ENCODE measurements around the gene GAS5. TPM values are rescaled to one million over a fixed set of nuclear protein-coding genes. Genes with fewer than 3 reads are reported as not detected.

GAS5 gene
- total and polyA plus RNA-seq, 2 experiments from 2014 or later: 979 to 992 TPM

GRCh38 chr1:173893611-173894010 is 25.8 kb upstream of the GAS5 start (continued):
- TF ChIP-seq, protein P1, sequence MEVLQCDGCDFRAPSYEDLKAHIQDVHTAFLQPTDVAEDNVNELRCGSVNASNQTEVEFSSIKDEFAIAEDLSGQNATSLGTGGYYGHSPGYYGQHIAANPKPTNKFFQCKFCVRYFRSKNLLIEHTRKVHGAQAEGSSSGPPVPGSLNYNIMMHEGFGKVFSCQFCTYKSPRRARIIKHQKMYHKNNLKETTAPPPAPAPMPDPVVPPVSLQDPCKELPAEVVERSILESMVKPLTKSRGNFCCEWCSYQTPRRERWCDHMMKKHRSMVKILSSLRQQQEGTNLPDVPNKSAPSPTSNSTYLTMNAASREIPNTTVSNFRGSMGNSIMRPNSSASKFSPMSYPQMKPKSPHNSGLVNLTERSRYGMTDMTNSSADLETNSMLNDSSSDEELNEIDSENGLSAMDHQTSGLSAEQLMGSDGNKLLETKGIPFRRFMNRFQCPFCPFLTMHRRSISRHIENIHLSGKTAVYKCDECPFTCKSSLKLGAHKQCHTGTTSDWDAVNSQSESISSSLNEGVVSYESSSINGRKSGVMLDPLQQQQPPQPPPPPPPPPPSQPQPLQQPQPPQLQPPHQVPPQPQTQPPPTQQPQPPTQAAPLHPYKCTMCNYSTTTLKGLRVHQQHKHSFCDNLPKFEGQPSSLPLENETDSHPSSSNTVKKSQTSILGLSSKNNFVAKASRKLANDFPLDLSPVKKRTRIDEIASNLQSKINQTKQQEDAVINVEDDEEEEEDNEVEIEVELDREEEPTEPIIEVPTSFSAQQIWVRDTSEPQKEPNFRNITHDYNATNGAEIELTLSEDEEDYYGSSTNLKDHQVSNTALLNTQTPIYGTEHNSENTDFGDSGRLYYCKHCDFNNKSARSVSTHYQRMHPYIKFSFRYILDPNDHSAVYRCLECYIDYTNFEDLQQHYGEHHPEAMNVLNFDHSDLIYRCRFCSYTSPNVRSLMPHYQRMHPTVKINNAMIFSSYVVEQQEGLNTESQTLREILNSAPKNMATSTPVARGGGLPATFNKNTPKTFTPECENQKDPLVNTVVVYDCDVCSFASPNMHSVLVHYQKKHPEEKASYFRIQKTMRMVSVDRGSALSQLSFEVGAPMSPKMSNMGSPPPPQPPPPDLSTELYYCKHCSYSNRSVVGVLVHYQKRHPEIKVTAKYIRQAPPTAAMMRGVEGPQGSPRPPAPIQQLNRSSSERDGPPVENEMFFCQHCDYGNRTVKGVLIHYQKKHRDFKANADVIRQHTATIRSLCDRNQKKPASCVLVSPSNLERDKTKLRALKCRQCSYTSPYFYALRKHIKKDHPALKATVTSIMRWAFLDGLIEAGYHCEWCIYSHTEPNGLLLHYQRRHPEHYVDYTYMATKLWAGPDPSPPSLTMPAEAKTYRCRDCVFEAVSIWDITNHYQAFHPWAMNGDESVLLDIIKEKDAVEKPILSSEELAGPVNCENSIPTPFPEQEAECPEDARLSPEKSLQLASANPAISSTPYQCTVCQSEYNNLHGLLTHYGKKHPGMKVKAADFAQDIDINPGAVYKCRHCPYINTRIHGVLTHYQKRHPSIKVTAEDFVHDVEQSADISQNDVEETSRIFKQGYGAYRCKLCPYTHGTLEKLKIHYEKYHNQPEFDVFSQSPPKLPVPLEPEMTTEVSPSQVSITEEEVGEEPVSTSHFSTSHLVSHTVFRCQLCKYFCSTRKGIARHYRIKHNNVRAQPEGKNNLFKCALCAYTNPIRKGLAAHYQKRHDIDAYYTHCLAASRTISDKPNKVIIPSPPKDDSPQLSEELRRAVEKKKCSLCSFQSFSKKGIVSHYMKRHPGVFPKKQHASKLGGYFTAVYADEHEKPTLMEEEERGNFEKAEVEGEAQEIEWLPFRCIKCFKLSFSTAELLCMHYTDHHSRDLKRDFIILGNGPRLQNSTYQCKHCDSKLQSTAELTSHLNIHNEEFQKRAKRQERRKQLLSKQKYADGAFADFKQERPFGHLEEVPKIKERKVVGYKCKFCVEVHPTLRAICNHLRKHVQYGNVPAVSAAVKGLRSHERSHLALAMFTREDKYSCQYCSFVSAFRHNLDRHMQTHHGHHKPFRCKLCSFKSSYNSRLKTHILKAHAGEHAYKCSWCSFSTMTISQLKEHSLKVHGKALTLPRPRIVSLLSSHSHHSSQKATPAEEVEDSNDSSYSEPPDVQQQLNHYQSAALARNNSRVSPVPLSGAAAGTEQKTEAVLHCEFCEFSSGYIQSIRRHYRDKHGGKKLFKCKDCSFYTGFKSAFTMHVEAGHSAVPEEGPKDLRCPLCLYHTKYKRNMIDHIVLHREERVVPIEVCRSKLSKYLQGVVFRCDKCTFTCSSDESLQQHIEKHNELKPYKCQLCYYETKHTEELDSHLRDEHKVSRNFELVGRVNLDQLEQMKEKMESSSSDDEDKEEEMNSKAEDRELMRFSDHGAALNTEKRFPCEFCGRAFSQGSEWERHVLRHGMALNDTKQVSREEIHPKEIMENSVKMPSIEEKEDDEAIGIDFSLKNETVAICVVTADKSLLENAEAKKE (CRISPR knock-in tag; IDR thresholded peaks at IDR 0.05): no peak

DNA sequence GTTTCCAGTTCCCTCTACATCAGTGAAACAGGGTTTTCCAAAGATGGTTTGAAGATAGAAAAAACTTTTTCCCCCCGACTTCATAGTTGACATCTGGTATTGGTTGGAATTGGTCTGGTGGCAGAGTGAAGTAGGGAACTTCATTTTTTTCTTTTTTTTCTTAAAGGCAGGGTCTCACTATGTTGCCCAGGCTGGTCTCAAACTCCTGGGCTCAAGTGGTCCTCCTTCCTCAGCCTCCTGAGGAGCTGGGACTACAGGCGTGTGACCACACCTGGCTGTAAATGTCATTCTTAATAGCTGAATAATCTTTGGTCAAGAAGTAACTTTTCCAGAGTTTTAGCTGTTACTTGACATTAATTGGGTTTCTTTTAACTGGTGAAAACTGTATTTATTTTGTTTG is 22.1 kb upstream of the GAS5 start:
- H3K27me3 ChIP-seq (ENCODE audit: insufficient read depth): no peaks in the 10 kb centered on the region
- no peaks in the 10 kb centered on the region for H3F3A ChIP-seq (replicated peaks; ENCODE audit: low read depth)
- H3K4me3 ChIP-seq: no peak overlapping the region
- H4K20me1 ChIP-seq (replicated peaks; ENCODE audit: insufficient read depth): no peaks in the 10 kb centered on the region
- H3K79me2 ChIP-seq (replicated peaks; ENCODE audit: insufficient read depth): peaks cover 28% of the 10 kb centered on the region
- H3K36me3 ChIP-seq (ENCODE audit: insufficient read depth): no peaks in the 10 kb centered on the region
- no peaks in the 10 kb centered on the region for H3K9me2 ChIP-seq (ENCODE audit: insufficient read depth)
- Mint-ChIP-seq H3K27ac (no peak overlapping the region), H3K9me3 (no peaks in the 10 kb centered on the region), H3K36me3 (ENCODE audit: low read depth) (peaks cover 18% of the 10 kb centered on the region), H3K4me3 (no peak overlapping the region), H3K4me1 (peaks cover 52% of the 10 kb centered on the region), H3K27me3 (ENCODE audit: insufficient read depth, low read depth, poor library complexity) (no peaks in the 10 kb centered on the region)
- no peak overlapping the region for H2AFZ ChIP-seq
- H3K27ac ChIP-seq (ENCODE audit: low read depth): no peak overlapping the region
- DNase-seq (ENCODE audit: low spot score) (no peak), ATAC-seq (no peak)
- no peak overlapping the region; the same call in 1 of the 2 replicates for H3K4me2 ChIP-seq
- H3K4me1 ChIP-seq (ENCODE audit: insufficient read depth): peaks cover 43% of the 10 kb centered on the region
- no peak for TF ChIP-seq NANOG (IDR thresholded peaks at IDR 0.05; ENCODE audit: borderline replicate concordance)
- TF ChIP-seq CREB1 (CRISPR knock-in tag; IDR thresholded peaks at IDR 0.05; ENCODE audit: low read depth): no peak
- TF ChIP-seq, protein P2, sequence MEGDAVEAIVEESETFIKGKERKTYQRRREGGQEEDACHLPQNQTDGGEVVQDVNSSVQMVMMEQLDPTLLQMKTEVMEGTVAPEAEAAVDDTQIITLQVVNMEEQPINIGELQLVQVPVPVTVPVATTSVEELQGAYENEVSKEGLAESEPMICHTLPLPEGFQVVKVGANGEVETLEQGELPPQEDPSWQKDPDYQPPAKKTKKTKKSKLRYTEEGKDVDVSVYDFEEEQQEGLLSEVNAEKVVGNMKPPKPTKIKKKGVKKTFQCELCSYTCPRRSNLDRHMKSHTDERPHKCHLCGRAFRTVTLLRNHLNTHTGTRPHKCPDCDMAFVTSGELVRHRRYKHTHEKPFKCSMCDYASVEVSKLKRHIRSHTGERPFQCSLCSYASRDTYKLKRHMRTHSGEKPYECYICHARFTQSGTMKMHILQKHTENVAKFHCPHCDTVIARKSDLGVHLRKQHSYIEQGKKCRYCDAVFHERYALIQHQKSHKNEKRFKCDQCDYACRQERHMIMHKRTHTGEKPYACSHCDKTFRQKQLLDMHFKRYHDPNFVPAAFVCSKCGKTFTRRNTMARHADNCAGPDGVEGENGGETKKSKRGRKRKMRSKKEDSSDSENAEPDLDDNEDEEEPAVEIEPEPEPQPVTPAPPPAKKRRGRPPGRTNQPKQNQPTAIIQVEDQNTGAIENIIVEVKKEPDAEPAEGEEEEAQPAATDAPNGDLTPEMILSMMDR (conservative IDR thresholded peaks at IDR 0.05; ENCODE audit: low read depth in 2 of 2): no peak
- TF ChIP-seq, protein P1 (CRISPR knock-in tag; IDR thresholded peaks at IDR 0.05): no peak
- no peak for TF ChIP-seq POLR2AphosphoS5 (IDR thresholded peaks at IDR 0.05; ENCODE audit: low read depth)
- TF ChIP-seq ZNF331 (CRISPR knock-in tag; IDR thresholded peaks at IDR 0.05; ENCODE audit: low read depth): no peak
- TF ChIP-seq EZH2 (IDR thresholded peaks at IDR 0.05; ENCODE audit: low read depth, unreplicated experiment): no peak
- no peak for TF ChIP-seq ZNF114 (CRISPR knock-in tag; IDR thresholded peaks at IDR 0.05)
